RWPE2 (cell line): ENCODE data around the gene SNHG17.
A peak's percentile ranks its signal among the peaks of the same experiment; 100 is the strongest.
"Not testable (repeated sequence)": the region's sequence is repeated elsewhere in the genome, so short reads cannot be mapped to it uniquely, and the experiment has no call there.

Experiments used
- ATAC-seq: fragments of 200-7000 bp; cut with Tn5 transposase; 3 replicates; pipeline ENCODE4 v1.9.1; 2021; ENCODE audit warnings: low read depth
- DNase-seq: peaks from one replicate; pipeline ENCODE4 v3.0.0-alpha.2; 2020; ENCODE audit warnings: low spot score
- H3K27ac ChIP-seq: fragments of 450-650 bp; 2 replicates; pipeline ENCODE4 v1.5.1; 2017; ENCODE audit warnings: mild to moderate bottlenecking; ENCODE audit not compliant: poor library complexity, severe bottlenecking
- H3K27me3 ChIP-seq: fragments of 250-450 bp; sonication (Bioruptor Pico); 2 replicates; pipeline ENCODE4 v1.5.1; 2021; ENCODE audit warnings: mild to moderate bottlenecking, moderate library complexity; ENCODE audit not compliant: insufficient read depth, poor library complexity, severe bottlenecking
- H3K36me3 ChIP-seq: fragments of 250-450 bp; sonication (Bioruptor Pico); 2 replicates; pipeline ENCODE4 v1.5.1; 2020; ENCODE audit warnings: low read depth, mild to moderate bottlenecking, moderate library complexity
- H3K4me1 ChIP-seq: fragments of 250-450 bp; sonication (Bioruptor Pico); 2 replicates; pipeline ENCODE4 v1.5.1; 2021; ENCODE audit warnings: mild to moderate bottlenecking, moderate library complexity; ENCODE audit not compliant: insufficient read depth, poor library complexity, severe bottlenecking
- H3K4me3 ChIP-seq: fragments of 250-450 bp; sonication (Bioruptor Pico); 2 replicates; pipeline ENCODE4 v1.5.1; 2021; ENCODE audit warnings: mild to moderate bottlenecking, moderate library complexity; ENCODE audit not compliant: severe bottlenecking
- H3K9me3 ChIP-seq: fragments of 250-450 bp; sonication (Bioruptor Pico); 2 replicates; pipeline ENCODE4 v1.5.1; 2021; ENCODE audit warnings: mild to moderate bottlenecking, moderate library complexity; ENCODE audit not compliant: severe bottlenecking
- TF ChIP-seq, protein P1 (sequence below): fragments of 450-650 bp; IDR thresholded peaks from one replicate; pipeline ENCODE4 v1.5.1; 2017; ENCODE audit warnings: mild to moderate bottlenecking, moderate library complexity; ENCODE audit not compliant: poor library complexity, severe bottlenecking

Gene SNHG17

GRCh38 chr20:38447251-38447661 lies 12.1 kb upstream of the SNHG17 start:
- ATAC-seq (peak; percentile 4; the same call in 1 of the 3 replicates), DNase-seq (no peak)
- H3K4me3 ChIP-seq: peak overlapping the region; percentile 78
- no peaks in the 10 kb centered on the region for H3K9me3 ChIP-seq
- peaks cover under 1% of the 10 kb centered on the region for H3K4me1 ChIP-seq
- H3K27me3 ChIP-seq: no peaks in the 10 kb centered on the region
- TF ChIP-seq, protein P1, sequence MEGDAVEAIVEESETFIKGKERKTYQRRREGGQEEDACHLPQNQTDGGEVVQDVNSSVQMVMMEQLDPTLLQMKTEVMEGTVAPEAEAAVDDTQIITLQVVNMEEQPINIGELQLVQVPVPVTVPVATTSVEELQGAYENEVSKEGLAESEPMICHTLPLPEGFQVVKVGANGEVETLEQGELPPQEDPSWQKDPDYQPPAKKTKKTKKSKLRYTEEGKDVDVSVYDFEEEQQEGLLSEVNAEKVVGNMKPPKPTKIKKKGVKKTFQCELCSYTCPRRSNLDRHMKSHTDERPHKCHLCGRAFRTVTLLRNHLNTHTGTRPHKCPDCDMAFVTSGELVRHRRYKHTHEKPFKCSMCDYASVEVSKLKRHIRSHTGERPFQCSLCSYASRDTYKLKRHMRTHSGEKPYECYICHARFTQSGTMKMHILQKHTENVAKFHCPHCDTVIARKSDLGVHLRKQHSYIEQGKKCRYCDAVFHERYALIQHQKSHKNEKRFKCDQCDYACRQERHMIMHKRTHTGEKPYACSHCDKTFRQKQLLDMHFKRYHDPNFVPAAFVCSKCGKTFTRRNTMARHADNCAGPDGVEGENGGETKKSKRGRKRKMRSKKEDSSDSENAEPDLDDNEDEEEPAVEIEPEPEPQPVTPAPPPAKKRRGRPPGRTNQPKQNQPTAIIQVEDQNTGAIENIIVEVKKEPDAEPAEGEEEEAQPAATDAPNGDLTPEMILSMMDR: no peak
- peaks cover 32% of the 10 kb centered on the region for H3K36me3 ChIP-seq
- H3K27ac ChIP-seq: peak overlapping the region; percentile 30

- ATAC-seq: peak; percentile 94
- H3K36me3 ChIP-seq: peaks cover 32% of the 10 kb centered on the region
- H3K9me3 ChIP-seq: no peaks in the 10 kb centered on the region
- no peaks in the 10 kb centered on the region for H3K4me1 ChIP-seq
- TF ChIP-seq, protein P1: peak; percentile 100
- H3K27ac ChIP-seq: peak overlapping the region; percentile 30
- H3K27me3 ChIP-seq: no peaks in the 10 kb centered on the region
- H3K4me3 ChIP-seq: peak overlapping the region; percentile 78
- peak; percentile 98 for DNase-seq
Observed at GRCh38 chr20:38446441-38447209, 11.5 kb upstream of the SNHG17 start.

DNA sequence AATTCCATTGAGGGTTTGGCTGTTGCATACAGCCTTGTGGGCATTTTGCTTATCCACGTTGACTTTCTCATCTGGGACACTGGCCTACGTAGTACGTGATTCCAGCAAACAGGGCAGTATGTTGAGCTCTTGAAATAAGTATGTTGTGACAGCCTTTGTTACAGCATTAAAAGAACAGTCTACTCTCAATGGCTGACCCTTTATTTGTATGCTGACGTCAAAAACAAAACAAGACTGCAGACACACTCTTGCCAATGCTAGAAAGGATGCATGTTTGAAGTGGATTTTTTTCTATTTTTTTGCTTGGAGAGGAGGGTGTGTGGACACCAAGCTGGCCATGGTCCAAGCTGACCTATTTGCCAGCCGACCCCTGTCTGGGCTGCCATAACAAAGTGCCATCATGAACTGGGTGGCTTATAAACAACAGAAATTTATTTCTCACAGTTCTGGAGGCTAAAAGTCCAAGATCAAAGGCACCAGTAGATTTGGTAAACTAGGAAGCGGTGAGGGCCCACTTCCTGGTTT lies 10.8 kb upstream of the SNHG17 start:
- peak overlapping the region; percentile 78 for H3K4me3 ChIP-seq
- H3K27me3 ChIP-seq: no peaks in the 10 kb centered on the region
- no peaks in the 10 kb centered on the region for H3K9me3 ChIP-seq
- H3K36me3 ChIP-seq: peaks cover 31% of the 10 kb centered on the region
- H3K27ac ChIP-seq: no peak overlapping the region
- no peak for DNase-seq
- no peaks in the 10 kb centered on the region for H3K4me1 ChIP-seq
- TF ChIP-seq, protein P1: no peak
- ATAC-seq: no peak

DNA sequence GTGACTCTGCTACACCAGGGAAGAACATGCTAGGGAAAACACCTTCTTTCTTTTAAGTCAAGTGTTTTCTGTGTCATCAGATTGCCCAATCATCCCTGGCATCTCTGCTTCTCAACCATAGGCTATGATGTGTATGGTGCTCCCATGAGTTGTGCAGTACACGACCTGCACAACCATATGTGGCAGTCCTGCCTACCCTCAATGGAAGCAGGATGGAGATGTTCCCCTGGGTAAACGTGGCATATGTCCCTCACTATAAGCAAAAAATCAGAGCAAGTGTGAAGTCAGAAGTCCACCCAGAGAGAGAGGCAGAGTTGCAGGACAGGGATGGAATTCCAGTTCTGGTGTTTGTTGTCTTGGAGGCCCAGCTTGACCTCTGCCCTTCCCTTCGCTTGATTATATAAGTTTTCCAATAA lies 10.3 kb upstream of the SNHG17 start:
- H3K27me3 ChIP-seq: no peaks in the 10 kb centered on the region
- no peaks in the 10 kb centered on the region for H3K9me3 ChIP-seq
- TF ChIP-seq, protein P1: no peak
- DNase-seq (no peak), ATAC-seq (no peak)
- no peak overlapping the region for H3K27ac ChIP-seq
- peaks cover 26% of the 10 kb centered on the region for H3K36me3 ChIP-seq
- no peak overlapping the region for H3K4me3 ChIP-seq
- no peaks in the 10 kb centered on the region for H3K4me1 ChIP-seq

- Histone ChIP-seq H3K27me3 (no peaks in the 10 kb centered on the region), H3K4me1 (no peaks in the 10 kb centered on the region), H3K36me3 (no peaks in the 10 kb centered on the region), H3K27ac (no peak overlapping the region), H3K9me3 (no peaks in the 10 kb centered on the region), H3K4me3 (no peak overlapping the region)
- TF ChIP-seq, protein P1: no peak
- DNase-seq (no peak), ATAC-seq (no peak)
Observed at GRCh38 chr20:38441916-38442315, 6.8 kb upstream of the SNHG17 start.

GRCh38 chr20:38441110-38441509 lies 6.0 kb upstream of the SNHG17 start:
- not testable (repeated sequence) for H3K27ac ChIP-seq, ATAC-seq, H3K4me1 ChIP-seq, H3K4me3 ChIP-seq, H3K27me3 ChIP-seq, H3K36me3 ChIP-seq, DNase-seq, H3K9me3 ChIP-seq
